HL-60 (cell line): Measurements from ENCODE around the gene SMAD6.

Experiments
- DNase-seq, 2 experiments: peaks; one replicate each; pipeline ENCODE4 v3.0.0-alpha.2; 2010 to 2020; ENCODE audit warnings: low read depth in 1 of 2, low spot score in 1 of 2
- H3K27ac ChIP-seq: fragments of 250-450 bp; sonication (Bioruptor Pico); replicated peaks from 2 replicates; pipeline ENCODE4 v1.5.1; 2020; ENCODE audit warnings: mild to moderate bottlenecking, moderate library complexity
- H3K27me3 ChIP-seq: fragments of 250-450 bp; sonication (Bioruptor Pico); 2 replicates; pipeline ENCODE4 v1.5.1; 2021; ENCODE audit warnings: mild to moderate bottlenecking, moderate library complexity; ENCODE audit not compliant: insufficient read depth, poor library complexity, severe bottlenecking
- H3K4me3 ChIP-seq: replicated peaks from 2 replicates; pipeline ENCODE4 v1.5.1; 2011; ENCODE audit warnings: mild to moderate bottlenecking, control low read depth, low read length; ENCODE audit not compliant: insufficient read depth
- CTCF ChIP-seq: IDR thresholded peaks from one replicate; pipeline ENCODE4 v1.5.1; 2011; ENCODE audit warnings: low read length, control low read depth, inconsistent platforms; ENCODE audit not compliant: insufficient read depth
- GABPA ChIP-seq: IDR thresholded peaks from 2 replicates; pipeline ENCODE4 v1.6.1; 2012; ENCODE audit warnings: low read depth
- POLR2AphosphoS5 ChIP-seq: IDR thresholded peaks from 2 replicates; pipeline ENCODE4 v1.6.1; 2012; ENCODE audit warnings: low read depth
- REST ChIP-seq: IDR thresholded peaks from 2 replicates; pipeline ENCODE4 v1.6.1; 2012; ENCODE audit warnings: low read depth; ENCODE audit not compliant: insufficient replicate concordance
- SPI1 ChIP-seq: IDR thresholded peaks from 2 replicates; pipeline ENCODE4 v1.6.1; 2012; ENCODE audit warnings: low read depth, mild to moderate bottlenecking, borderline replicate concordance

The SMAD6 gene

GRCh38 chr15:66745530-66746230 is 43.6 kb downstream of the SMAD6 start:
- no peak for DNase-seq
- H3K27ac ChIP-seq: no peak overlapping the region
- H3K27me3 ChIP-seq: no peaks in the 10 kb centered on the region
- H3K4me3 ChIP-seq: no peak overlapping the region
- no peak for TF ChIP-seq POLR2AphosphoS5
- no peak for TF ChIP-seq CTCF
- no peak for TF ChIP-seq GABPA
- no peak for TF ChIP-seq SPI1
- no peak for TF ChIP-seq REST

GRCh38 chr15:66746231-66746605 is 44.2 kb downstream of the SMAD6 start:
- TF ChIP-seq POLR2AphosphoS5 (no peak), CTCF (no peak), REST (no peak), SPI1 (no peak), GABPA (no peak)
- Histone ChIP-seq H3K4me3 (no peak overlapping the region), H3K27me3 (no peaks in the 10 kb centered on the region), H3K27ac (no peak overlapping the region)
- DNase-seq: no peak

GRCh38 chr15:66747223-66747622 is 45.2 kb downstream of the SMAD6 start:
- Histone ChIP-seq H3K4me3 (no peak overlapping the region), H3K27me3 (no peaks in the 10 kb centered on the region), H3K27ac (no peak overlapping the region)
- TF ChIP-seq SPI1 (no peak), POLR2AphosphoS5 (no peak), GABPA (no peak), REST (no peak), CTCF (no peak)
- DNase-seq: no peak
